SK-N-SH treated with all-trans-retinoic acid at 6 μM for 48 hours (cell line): ENCODE data around the gene GPR75.
A peak's percentile ranks its signal among the peaks of the same experiment; 100 is the strongest.

Experiments used
- ATAC-seq: fragments of 200-7000 bp; cut with Tn5 transposase; 3 replicates; pipeline ENCODE4 v1.9.1; 2020; ENCODE audit warnings: mild to moderate bottlenecking, moderate library complexity
- ARNTL ChIP-seq: fragments of 450-650 bp; formaldehyde crosslinking; IDR thresholded peaks from 2 replicates; pipeline ENCODE4 v1.5.0; 2020; ENCODE audit warnings: low read depth, mild to moderate bottlenecking, moderate library complexity, borderline replicate concordance
- BACH2 ChIP-seq: fragments of 250-450 bp; sonication (Bioruptor Pico); IDR thresholded peaks from 2 replicates; pipeline ENCODE4 v1.9.0; 2021; ENCODE audit warnings: mild to moderate bottlenecking, borderline replicate concordance
- CSDC2 ChIP-seq: fragments of 250-450 bp; sonication (Bioruptor Pico); IDR thresholded peaks from 2 replicates; pipeline ENCODE4 v1.5.0; 2020; ENCODE audit warnings: mild to moderate bottlenecking, moderate library complexity
- ESRRG ChIP-seq: fragments of 250-450 bp; sonication (Bioruptor Pico); IDR thresholded peaks from 2 replicates; pipeline ENCODE4 v1.6.1; 2021; ENCODE audit warnings: mild to moderate bottlenecking
- GLIS3 ChIP-seq: fragments of 250-450 bp; sonication (Bioruptor Pico); IDR thresholded peaks from 2 replicates; pipeline ENCODE4 v1.5.0; 2020; ENCODE audit warnings: mild to moderate bottlenecking, moderate library complexity
- ISL1 ChIP-seq: fragments of 250-450 bp; sonication (Bioruptor Pico); IDR thresholded peaks from 2 replicates; pipeline ENCODE4 v2.1.2; 2022; ENCODE audit warnings: mild to moderate bottlenecking, moderate library complexity
- OSR1 ChIP-seq: fragments of 250-450 bp; sonication (Bioruptor Pico); IDR thresholded peaks from 2 replicates; pipeline ENCODE4 v1.8.0; 2022; ENCODE audit warnings: moderate library complexity, mild to moderate bottlenecking, inconsistent platforms
- PPARA ChIP-seq: fragments of 250-450 bp; sonication (Bioruptor Pico); IDR thresholded peaks from 2 replicates; pipeline ENCODE4 v1.5.0; 2020; ENCODE audit warnings: mild to moderate bottlenecking, borderline replicate concordance
- RARB ChIP-seq: fragments of 250-450 bp; sonication (Bioruptor Pico); IDR thresholded peaks from 2 replicates; pipeline ENCODE4 v1.8.0; 2021; ENCODE audit warnings: mild to moderate bottlenecking, moderate library complexity
- SNAI2 ChIP-seq: fragments of 250-450 bp; sonication (Bioruptor Pico); IDR thresholded peaks from 2 replicates; pipeline ENCODE4 v1.5.0; 2020; ENCODE audit warnings: mild to moderate bottlenecking, moderate library complexity
- TCF4 ChIP-seq: fragments of 250-450 bp; sonication (Bioruptor Pico); IDR thresholded peaks from 2 replicates; pipeline ENCODE4 v1.8.0; 2021; ENCODE audit warnings: mild to moderate bottlenecking, moderate library complexity, borderline replicate concordance
- TOX ChIP-seq: fragments of 250-450 bp; sonication (Bioruptor Pico); IDR thresholded peaks from 2 replicates; pipeline ENCODE4 v1.8.0; 2021; ENCODE audit warnings: mild to moderate bottlenecking, moderate library complexity, borderline replicate concordance
- ZC3H10 ChIP-seq: fragments of 250-450 bp; sonication (Bioruptor Pico); IDR thresholded peaks from 2 replicates; pipeline ENCODE4 v1.5.1; 2021; ENCODE audit warnings: mild to moderate bottlenecking, moderate library complexity
- ZFP3 ChIP-seq: fragments of 250-450 bp; sonication (Bioruptor Pico); IDR thresholded peaks from 2 replicates; pipeline ENCODE4 v1.5.0; 2020; ENCODE audit warnings: mild to moderate bottlenecking, moderate library complexity
- ZFP30 ChIP-seq: fragments of 450-650 bp; formaldehyde crosslinking; IDR thresholded peaks from 2 replicates; pipeline ENCODE4 v1.5.0; 2022; ENCODE audit warnings: mild to moderate bottlenecking, moderate library complexity
- ZNF565 ChIP-seq: fragments of 450-650 bp; formaldehyde crosslinking; conservative IDR thresholded peaks from 2 replicates; pipeline ENCODE4 v1.5.0; 2020; ENCODE audit warnings: low read depth, mild to moderate bottlenecking, moderate library complexity
- ZNF70 ChIP-seq: fragments of 450-650 bp; formaldehyde crosslinking; IDR thresholded peaks from 2 replicates; pipeline ENCODE4 v1.5.0; 2020; ENCODE audit warnings: mild to moderate bottlenecking, moderate library complexity
- ZNF8 ChIP-seq: fragments of 450-650 bp; formaldehyde crosslinking; IDR thresholded peaks from 2 replicates; pipeline ENCODE4 v1.5.0; 2020; ENCODE audit warnings: mild to moderate bottlenecking, moderate library complexity
- TF ChIP-seq, protein P1 (sequence below): fragments of 250-450 bp; sonication (Bioruptor Pico); IDR thresholded peaks from 2 replicates; pipeline ENCODE4 v1.5.1; 2021; ENCODE audit warnings: mild to moderate bottlenecking, moderate library complexity
- TF ChIP-seq, protein P2 (sequence below): fragments of 250-450 bp; sonication (Bioruptor Pico); IDR thresholded peaks from 2 replicates; pipeline ENCODE4 v1.5.0; 2020; ENCODE audit warnings: mild to moderate bottlenecking, moderate library complexity
- TF ChIP-seq, protein P3 (sequence below): fragments of 250-450 bp; sonication (Bioruptor Pico); IDR thresholded peaks from 2 replicates; pipeline ENCODE4 v1.8.0; 2020; ENCODE audit warnings: mild to moderate bottlenecking, moderate library complexity, borderline replicate concordance

GPR75 gene

DNA sequence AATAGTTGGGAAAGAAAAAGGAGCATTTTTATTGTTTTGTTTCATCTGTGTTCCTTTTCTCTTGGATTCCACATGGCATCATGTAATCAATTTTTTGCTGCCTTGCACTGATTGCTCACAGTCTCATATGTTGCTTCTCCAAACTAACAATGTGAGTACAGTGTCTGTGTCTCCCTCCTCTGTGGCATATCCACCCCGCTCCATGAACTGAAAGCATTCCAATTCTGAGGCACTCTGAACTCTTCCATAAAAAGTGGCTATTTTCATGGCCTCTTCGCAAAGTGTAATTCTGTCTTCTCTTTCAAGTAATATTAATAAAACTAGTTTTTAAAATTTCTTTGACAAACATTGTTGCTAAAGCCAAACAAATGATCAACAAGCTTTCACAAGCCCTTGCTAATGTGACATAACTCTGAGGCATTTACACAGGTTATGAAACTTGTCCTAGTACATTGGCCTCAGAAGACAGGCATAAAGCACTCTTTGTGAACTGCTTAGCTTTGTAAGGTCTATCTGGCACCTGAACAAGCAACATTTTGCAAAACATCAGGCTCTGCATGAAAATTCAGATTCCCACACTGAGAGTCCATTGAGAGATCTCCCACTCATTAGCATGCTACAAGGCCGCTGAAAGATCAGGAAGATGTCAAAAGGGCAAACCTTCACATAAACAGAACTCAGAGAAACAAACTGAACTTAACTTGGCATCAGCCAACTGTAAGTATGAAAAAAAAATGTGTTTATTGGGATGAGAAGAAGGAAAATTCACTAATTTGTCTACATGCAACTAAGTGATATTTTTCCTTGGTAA is 33.0 kb downstream of the GPR75 start (continued):
- TF ChIP-seq ZFP30 (CRISPR knock-in tag), result no peak

DNA sequence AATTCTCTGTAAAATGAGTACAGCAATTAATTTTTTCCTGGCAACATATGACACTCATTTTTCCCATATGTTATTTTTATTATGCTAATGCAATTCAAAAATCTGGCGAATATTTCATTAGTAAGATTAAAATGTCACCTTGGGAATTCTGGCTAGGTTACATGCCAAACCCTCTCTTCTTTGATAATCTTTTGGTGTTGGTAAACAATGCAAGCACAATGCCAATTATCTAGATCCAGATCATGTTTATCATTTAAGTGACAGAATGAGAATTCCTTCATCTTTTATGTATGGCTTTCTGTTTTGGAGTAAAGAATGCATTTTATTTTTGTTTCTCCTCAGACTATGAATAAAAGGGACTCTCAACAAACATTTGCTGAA is 33.7 kb downstream of the GPR75 start:
- no peak for ATAC-seq
- TF ChIP-seq CSDC2, result no peak
- no peak for TF ChIP-seq ZNF565 (CRISPR knock-in tag)
- TF ChIP-seq BACH2 (CRISPR knock-in tag), result no peak
- TF ChIP-seq, protein P1, sequence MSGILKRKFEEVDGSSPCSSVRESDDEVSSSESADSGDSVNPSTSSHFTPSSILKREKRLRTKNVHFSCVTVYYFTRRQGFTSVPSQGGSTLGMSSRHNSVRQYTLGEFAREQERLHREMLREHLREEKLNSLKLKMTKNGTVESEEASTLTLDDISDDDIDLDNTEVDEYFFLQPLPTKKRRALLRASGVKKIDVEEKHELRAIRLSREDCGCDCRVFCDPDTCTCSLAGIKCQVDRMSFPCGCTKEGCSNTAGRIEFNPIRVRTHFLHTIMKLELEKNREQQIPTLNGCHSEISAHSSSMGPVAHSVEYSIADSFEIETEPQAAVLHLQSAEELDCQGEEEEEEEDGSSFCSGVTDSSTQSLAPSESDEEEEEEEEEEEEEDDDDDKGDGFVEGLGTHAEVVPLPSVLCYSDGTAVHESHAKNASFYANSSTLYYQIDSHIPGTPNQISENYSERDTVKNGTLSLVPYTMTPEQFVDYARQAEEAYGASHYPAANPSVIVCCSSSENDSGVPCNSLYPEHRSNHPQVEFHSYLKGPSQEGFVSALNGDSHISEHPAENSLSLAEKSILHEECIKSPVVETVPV, result no peak
- TF ChIP-seq, protein P2, sequence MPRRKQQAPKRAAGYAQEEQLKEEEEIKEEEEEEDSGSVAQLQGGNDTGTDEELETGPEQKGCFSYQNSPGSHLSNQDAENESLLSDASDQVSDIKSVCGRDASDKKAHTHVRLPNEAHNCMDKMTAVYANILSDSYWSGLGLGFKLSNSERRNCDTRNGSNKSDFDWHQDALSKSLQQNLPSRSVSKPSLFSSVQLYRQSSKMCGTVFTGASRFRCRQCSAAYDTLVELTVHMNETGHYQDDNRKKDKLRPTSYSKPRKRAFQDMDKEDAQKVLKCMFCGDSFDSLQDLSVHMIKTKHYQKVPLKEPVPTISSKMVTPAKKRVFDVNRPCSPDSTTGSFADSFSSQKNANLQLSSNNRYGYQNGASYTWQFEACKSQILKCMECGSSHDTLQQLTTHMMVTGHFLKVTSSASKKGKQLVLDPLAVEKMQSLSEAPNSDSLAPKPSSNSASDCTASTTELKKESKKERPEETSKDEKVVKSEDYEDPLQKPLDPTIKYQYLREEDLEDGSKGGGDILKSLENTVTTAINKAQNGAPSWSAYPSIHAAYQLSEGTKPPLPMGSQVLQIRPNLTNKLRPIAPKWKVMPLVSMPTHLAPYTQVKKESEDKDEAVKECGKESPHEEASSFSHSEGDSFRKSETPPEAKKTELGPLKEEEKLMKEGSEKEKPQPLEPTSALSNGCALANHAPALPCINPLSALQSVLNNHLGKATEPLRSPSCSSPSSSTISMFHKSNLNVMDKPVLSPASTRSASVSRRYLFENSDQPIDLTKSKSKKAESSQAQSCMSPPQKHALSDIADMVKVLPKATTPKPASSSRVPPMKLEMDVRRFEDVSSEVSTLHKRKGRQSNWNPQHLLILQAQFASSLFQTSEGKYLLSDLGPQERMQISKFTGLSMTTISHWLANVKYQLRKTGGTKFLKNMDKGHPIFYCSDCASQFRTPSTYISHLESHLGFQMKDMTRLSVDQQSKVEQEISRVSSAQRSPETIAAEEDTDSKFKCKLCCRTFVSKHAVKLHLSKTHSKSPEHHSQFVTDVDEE (CRISPR knock-in tag), result no peak
- TF ChIP-seq TCF4 (CRISPR knock-in tag), result no peak
- TF ChIP-seq ISL1 (CRISPR knock-in tag), result no peak
- TF ChIP-seq SNAI2 (CRISPR knock-in tag), result no peak
- no peak for TF ChIP-seq PPARA
- no peak for TF ChIP-seq OSR1 (CRISPR knock-in tag)
- TF ChIP-seq ZC3H10, result no peak
- TF ChIP-seq, protein P3, sequence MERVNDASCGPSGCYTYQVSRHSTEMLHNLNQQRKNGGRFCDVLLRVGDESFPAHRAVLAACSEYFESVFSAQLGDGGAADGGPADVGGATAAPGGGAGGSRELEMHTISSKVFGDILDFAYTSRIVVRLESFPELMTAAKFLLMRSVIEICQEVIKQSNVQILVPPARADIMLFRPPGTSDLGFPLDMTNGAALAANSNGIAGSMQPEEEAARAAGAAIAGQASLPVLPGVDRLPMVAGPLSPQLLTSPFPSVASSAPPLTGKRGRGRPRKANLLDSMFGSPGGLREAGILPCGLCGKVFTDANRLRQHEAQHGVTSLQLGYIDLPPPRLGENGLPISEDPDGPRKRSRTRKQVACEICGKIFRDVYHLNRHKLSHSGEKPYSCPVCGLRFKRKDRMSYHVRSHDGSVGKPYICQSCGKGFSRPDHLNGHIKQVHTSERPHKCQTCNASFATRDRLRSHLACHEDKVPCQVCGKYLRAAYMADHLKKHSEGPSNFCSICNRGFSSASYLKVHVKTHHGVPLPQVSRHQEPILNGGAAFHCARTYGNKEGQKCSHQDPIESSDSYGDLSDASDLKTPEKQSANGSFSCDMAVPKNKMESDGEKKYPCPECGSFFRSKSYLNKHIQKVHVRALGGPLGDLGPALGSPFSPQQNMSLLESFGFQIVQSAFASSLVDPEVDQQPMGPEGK (CRISPR knock-in tag), result no peak
- no peak for TF ChIP-seq ARNTL (CRISPR knock-in tag)
- TF ChIP-seq TOX (CRISPR knock-in tag), result no peak
- TF ChIP-seq GLIS3 (CRISPR knock-in tag), result no peak
- no peak for TF ChIP-seq ZFP30 (CRISPR knock-in tag)
- no peak for TF ChIP-seq ZFP3 (CRISPR knock-in tag)
- no peak for TF ChIP-seq RARB (CRISPR knock-in tag)
- no peak for TF ChIP-seq ESRRG
- no peak for TF ChIP-seq ZNF70 (CRISPR knock-in tag)

DNA sequence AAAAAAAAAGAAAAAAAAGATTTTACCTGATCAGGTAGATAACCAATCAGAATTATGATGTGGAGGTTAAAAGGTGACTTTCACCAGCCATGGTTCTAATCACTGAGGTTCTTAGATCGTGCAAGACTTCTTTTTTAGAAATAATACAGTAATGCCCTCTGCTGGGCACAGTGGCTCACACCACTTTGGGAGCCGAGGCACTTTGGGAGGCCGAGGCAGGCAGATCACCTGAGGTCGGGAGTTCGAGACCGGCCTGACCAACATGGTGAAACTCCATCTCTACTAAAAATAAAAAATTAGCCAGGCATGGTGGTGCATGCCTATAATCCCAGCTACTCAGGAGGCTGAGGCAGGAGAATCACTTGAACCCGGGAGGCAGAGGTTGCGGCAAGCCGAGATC is 36.1 kb downstream of the GPR75 start:
- ATAC-seq, result peak; percentile 40; the same call in 1 of the 3 replicates

DNA sequence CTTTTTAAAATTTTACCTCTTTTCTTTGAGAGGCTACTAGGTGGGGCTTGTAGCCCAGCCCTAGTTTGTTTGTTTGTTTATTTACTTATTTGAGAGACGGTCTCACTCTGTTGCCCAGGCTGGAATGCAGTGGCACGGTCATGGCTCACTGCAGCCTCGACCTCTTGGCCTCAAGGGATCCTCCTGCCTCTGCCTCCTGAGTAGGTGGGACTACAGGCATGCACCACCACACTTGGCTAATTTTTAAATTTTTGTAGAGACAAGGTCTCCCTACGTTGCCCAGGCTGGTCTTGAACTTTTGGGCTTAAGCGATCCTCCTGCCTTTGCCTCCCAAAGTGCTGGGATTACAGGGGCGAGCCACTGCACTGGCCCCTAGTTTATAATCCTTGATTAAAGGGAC is 38.0 kb downstream of the GPR75 start:
- TF ChIP-seq GLIS3 (CRISPR knock-in tag) (no peak), ZNF70 (CRISPR knock-in tag) (no peak), ZFP30 (CRISPR knock-in tag) (no peak), ZC3H10 (no peak), ESRRG (no peak), OSR1 (CRISPR knock-in tag) (no peak), ZNF8 (no peak), PPARA (no peak), ARNTL (CRISPR knock-in tag) (no peak), CSDC2 (no peak)
- TF ChIP-seq, protein P3 (CRISPR knock-in tag), result no peak
- TF ChIP-seq, all 23 proteins: peak for 0
- ATAC-seq, result no peak
